Endothelial cell (in vitro differentiated cells): ENCODE results near the gene MGAT3. TPM values are rescaled to one million over a fixed set of nuclear protein-coding genes. Genes with fewer than 3 reads are reported as not detected.

Source experiments
- DNase-seq: peaks from one replicate; pipeline ENCODE4 v3.0.0; 2021; ENCODE audit warnings: low spot score
- H3K27ac Mint-ChIP-seq: one replicate; pipeline ENCODE4 v1.8.0; 2021; ENCODE audit warnings: mixed read lengths, inconsistent platforms; ENCODE audit not compliant: unreplicated experiment
- H3K27me3 Mint-ChIP-seq: one replicate; pipeline ENCODE4 v1.8.0; 2021; ENCODE audit warnings: mild to moderate bottlenecking, moderate library complexity, mixed read lengths, inconsistent platforms; ENCODE audit not compliant: unreplicated experiment
- H3K36me3 Mint-ChIP-seq: one replicate; pipeline ENCODE4 v1.8.0; 2021; ENCODE audit warnings: mild to moderate bottlenecking, low read depth, mixed read lengths, inconsistent platforms; ENCODE audit not compliant: unreplicated experiment
- H3K4me1 Mint-ChIP-seq: one replicate; pipeline ENCODE4 v1.8.0; 2021; ENCODE audit warnings: mild to moderate bottlenecking, mixed read lengths, inconsistent platforms; ENCODE audit not compliant: unreplicated experiment
- H3K4me3 Mint-ChIP-seq: one replicate; pipeline ENCODE4 v1.8.0; 2021; ENCODE audit warnings: mild to moderate bottlenecking, mixed read lengths, inconsistent platforms; ENCODE audit not compliant: unreplicated experiment
- H3K9me3 Mint-ChIP-seq: one replicate; pipeline ENCODE4 v1.8.0; 2021; ENCODE audit warnings: mixed read lengths, inconsistent platforms; ENCODE audit not compliant: unreplicated experiment
- CTCF ChIP-seq: fragments of 200-600 bp; sonication (generic); IDR thresholded peaks from one replicate; pipeline ENCODE4 v1.5.0; 2021; ENCODE audit warnings: antibody characterized with exemption; ENCODE audit not compliant: unreplicated experiment
- total RNA-seq: library from RNA; stranded (reverse); fragmentation: NEBNext Ultra II Directional; extraction: Animal tissue kit (Norgen Biotek cat#: 25700); gene quantifications from one replicate; pipeline ENCODE4 v1.2.1, GENCODE V29; 2021; ENCODE audit not compliant: unreplicated experiment

The MGAT3 gene
- total RNA-seq, 1 donor from 2014 or later: 0.87 TPM

- DNase-seq: no peak
- H3K4me1 Mint-ChIP-seq: no peaks in the 10 kb centered on the region
- no peak overlapping the region for H3K27ac Mint-ChIP-seq
- peaks cover 6% of the 10 kb centered on the region for H3K27me3 Mint-ChIP-seq
- TF ChIP-seq CTCF: no peak
- peak overlapping the region; percentile 9 for H3K4me3 Mint-ChIP-seq
- H3K9me3 Mint-ChIP-seq: no peaks in the 10 kb centered on the region
- peaks cover 40% of the 10 kb centered on the region for H3K36me3 Mint-ChIP-seq
These were observed 35.1 kb upstream of the MGAT3 start for GRCh38 chr22:39421691-39422090.

GRCh38 chr22:39422101-39422500 lies 34.7 kb upstream of the MGAT3 start:
- peaks cover 40% of the 10 kb centered on the region for H3K36me3 Mint-ChIP-seq
- DNase-seq: no peak
- no peaks in the 10 kb centered on the region for H3K9me3 Mint-ChIP-seq
- H3K27me3 Mint-ChIP-seq: peaks cover 6% of the 10 kb centered on the region
- H3K4me3 Mint-ChIP-seq: no peak overlapping the region
- no peaks in the 10 kb centered on the region for H3K4me1 Mint-ChIP-seq
- no peak for TF ChIP-seq CTCF
- H3K27ac Mint-ChIP-seq: no peak overlapping the region

- Mint-ChIP-seq H3K9me3 (no peaks in the 10 kb centered on the region), H3K4me3 (no peak overlapping the region), H3K36me3 (peaks cover 44% of the 10 kb centered on the region), H3K27ac (no peak overlapping the region), H3K27me3 (peaks cover 6% of the 10 kb centered on the region), H3K4me1 (no peaks in the 10 kb centered on the region)
- no peak for TF ChIP-seq CTCF
- DNase-seq: no peak
These were observed 34.1 kb upstream of the MGAT3 start for GRCh38 chr22:39422721-39423120.

DNA sequence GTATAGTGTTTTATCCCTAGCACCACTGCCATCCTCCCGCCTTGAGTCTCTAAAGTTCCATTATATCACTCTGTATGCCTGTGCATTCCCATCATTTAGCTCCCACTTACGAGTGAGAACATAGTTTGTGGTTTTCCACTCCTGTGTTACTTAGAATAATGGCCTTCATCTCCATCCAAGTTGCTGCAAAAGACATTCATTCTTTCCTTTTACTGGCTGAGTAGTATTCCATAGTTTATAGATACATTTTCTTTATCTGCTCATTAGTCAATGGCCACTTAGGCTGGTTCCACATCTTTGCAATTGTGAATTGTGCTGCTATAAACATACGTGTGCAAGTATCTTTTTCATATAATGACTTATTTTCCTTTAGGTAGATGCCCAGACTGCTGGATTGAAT lies 32.8 kb upstream of the MGAT3 start:
- H3K27ac Mint-ChIP-seq: no peak overlapping the region
- peaks cover 34% of the 10 kb centered on the region for H3K36me3 Mint-ChIP-seq
- no peaks in the 10 kb centered on the region for H3K27me3 Mint-ChIP-seq
- no peak for DNase-seq
- TF ChIP-seq CTCF: no peak
- no peak overlapping the region for H3K4me3 Mint-ChIP-seq
- no peaks in the 10 kb centered on the region for H3K4me1 Mint-ChIP-seq
- H3K9me3 Mint-ChIP-seq: no peaks in the 10 kb centered on the region

- Mint-ChIP-seq H3K36me3 (peaks cover 16% of the 10 kb centered on the region), H3K27ac (no peak overlapping the region), H3K27me3 (no peaks in the 10 kb centered on the region), H3K4me3 (no peak overlapping the region), H3K9me3 (no peaks in the 10 kb centered on the region), H3K4me1 (no peaks in the 10 kb centered on the region)
- no peak for DNase-seq
- TF ChIP-seq CTCF: no peak
These were observed 30.3 kb upstream of the MGAT3 start for GRCh38 chr22:39426380-39427043.
